A549 (cell line): ENCODE data around the gene TANGO2.

Experiments
- CEBPB ChIP-seq, 2 experiments: fragments of >200 bp in 1 of 2; sonication (Bioruptor Twin) in 1 of 2; formaldehyde crosslinking in 1 of 2; IDR thresholded peaks; 2 replicates each; pipeline ENCODE4 v1.6.1; 2012 to 2016
- CHD4 ChIP-seq: fragments of 200-600 bp; sonication (generic); IDR thresholded peaks from 2 replicates; pipeline ENCODE4 v1.6.1; 2016; ENCODE audit warnings: antibody characterized with exemption, mild to moderate bottlenecking, borderline replicate concordance
- CTCF ChIP-seq: fragments of >200 bp; sonication (Bioruptor Twin); formaldehyde crosslinking; IDR thresholded peaks from 3 replicates; pipeline ENCODE4 v1.5.1; 2016
- EP300 ChIP-seq, 2 experiments: fragments of >200 bp; sonication (Bioruptor Twin); formaldehyde crosslinking; IDR thresholded peaks; 2 replicates in 1 of 2; 3 replicates in 1 of 2; pipeline ENCODE4 v1.6.1; 2016 to 2017
- KDM5A ChIP-seq: fragments of 200-600 bp; sonication (generic); IDR thresholded peaks from 2 replicates; pipeline ENCODE4 v1.6.1; 2016; ENCODE audit warnings: antibody characterized with exemption, mild to moderate bottlenecking
- MAX ChIP-seq: IDR thresholded peaks from 2 replicates; pipeline ENCODE4 v1.6.1; 2012
- MAZ ChIP-seq: fragments of 150-350 bp; IDR thresholded peaks from 2 replicates; pipeline ENCODE4 v1.6.1; 2014; ENCODE audit warnings: antibody characterized with exemption, low read depth, low read length, borderline replicate concordance
- POLR2A ChIP-seq: IDR thresholded peaks from 2 replicates; pipeline ENCODE4 v1.6.1; 2012; ENCODE audit warnings: mild to moderate bottlenecking, low read length
- SMC3 ChIP-seq: fragments of >200 bp; sonication (Bioruptor Twin); formaldehyde crosslinking; IDR thresholded peaks from 3 replicates; pipeline ENCODE4 v1.6.1; 2018; ENCODE audit warnings: inconsistent platforms
- USF2 ChIP-seq: fragments of 450-650 bp; IDR thresholded peaks from 2 replicates; pipeline ENCODE4 v1.6.1; 2014; ENCODE audit warnings: antibody characterized with exemption

- TF ChIP-seq SMC3 (no peak), KDM5A (no peak), POLR2A (no peak), CEBPB (IDR thresholded peaks at IDR 0.05) (no peak), CHD4 (no peak), CTCF (no peak), EP300 (IDR thresholded peaks at IDR 0.05) (no peak), MAZ (no peak), MAX (no peak), USF2 (no peak)
Measured at GRCh38 chr22:20011993-20012740, 8.7 kb upstream of the TANGO2 start.
